ENCODE measurements around the gene DDX60. TPM values are rescaled to one million over a fixed set of nuclear protein-coding genes. Genes with fewer than 3 reads are reported as not detected.

The DDX60 gene
- polyA plus RNA-seq, 2 donors = 0.90 to 1.8 TPM

GRCh38 chr4:168272488-168272887, 46.1 kb downstream of the DDX60 start:
- 97 to 100% methylated on average over 2 of the region's 2 CpGs for WGBS, 2 donors
- Histone ChIP-seq H3K9me3 (ENCODE audit: control insufficient read depth in 2 of 2, insufficient read depth in 1 of 2, low read depth in 1 of 2, low read length in 1 of 2) (no peaks in the 10 kb centered on the region), H3K4me3 (ENCODE audit: low read depth in 1 of 2, low read length in 2 of 2) (no peak overlapping the region), H3K36me3 (ENCODE audit: control insufficient read depth in 2 of 2, insufficient read depth in 2 of 2, low read length in 1 of 2) (peaks cover 0 to 4% of the 10 kb centered on the region in 2 donors), H3K27ac (ENCODE audit: low read depth in 2 of 2, low read length in 1 of 2) (no peak overlapping the region), H3K27me3 (ENCODE audit: control insufficient read depth in 1 of 2, insufficient read depth in 2 of 2, low read length in 2 of 2) (no peaks in the 10 kb centered on the region), H3K4me1 (ENCODE audit: control insufficient read depth in 2 of 2, insufficient read depth in 2 of 2, low read length in 1 of 2) (no peaks in the 10 kb centered on the region)

GRCh38 chr4:168269896-168270295, 48.7 kb downstream of the DDX60 start:
- Histone ChIP-seq H3K27me3 (ENCODE audit: control insufficient read depth in 1 of 2, insufficient read depth in 2 of 2, low read length in 2 of 2) (no peaks in the 10 kb centered on the region), H3K4me3 (ENCODE audit: low read depth in 1 of 2, low read length in 2 of 2) (no peak overlapping the region), H3K9me3 (ENCODE audit: control insufficient read depth in 2 of 2, insufficient read depth in 1 of 2, low read depth in 1 of 2, low read length in 1 of 2) (no peaks in the 10 kb centered on the region), H3K36me3 (ENCODE audit: control insufficient read depth in 2 of 2, insufficient read depth in 2 of 2, low read length in 1 of 2) (peaks cover 0 to 4% of the 10 kb centered on the region in 2 donors), H3K4me1 (ENCODE audit: control insufficient read depth in 2 of 2, insufficient read depth in 2 of 2, low read length in 1 of 2) (no peaks in the 10 kb centered on the region), H3K27ac (ENCODE audit: low read depth in 2 of 2, low read length in 1 of 2) (no peak overlapping the region)
- WGBS, 2 donors = 64 to 65% methylated on average over 2 of the region's 2 CpGs

DNA sequence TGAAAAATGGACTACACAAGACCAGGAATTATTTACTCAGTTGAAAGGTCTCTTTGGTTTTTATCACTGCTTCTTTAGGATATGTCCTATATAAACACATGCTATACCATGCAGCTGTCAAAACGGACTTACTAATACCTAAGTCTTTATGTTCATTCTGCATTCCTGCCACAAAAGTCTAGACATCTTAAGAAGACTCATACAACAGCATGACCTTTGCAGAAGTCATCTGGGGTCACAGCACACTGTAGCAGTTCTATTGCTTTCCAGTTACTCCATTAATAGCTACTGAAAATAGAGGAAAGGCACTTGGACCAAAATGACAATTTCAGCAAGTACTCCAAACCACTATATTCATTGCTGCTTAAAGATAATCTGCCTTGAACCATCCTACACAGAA, 53.2 kb downstream of the DDX60 start:
- Histone ChIP-seq H3K27ac (ENCODE audit: low read depth in 2 of 2, low read length in 1 of 2) (no peak overlapping the region), H3K4me1 (ENCODE audit: control insufficient read depth in 2 of 2, insufficient read depth in 2 of 2, low read length in 1 of 2) (no peaks in the 10 kb centered on the region), H3K36me3 (ENCODE audit: control insufficient read depth in 2 of 2, insufficient read depth in 2 of 2, low read length in 1 of 2) (peaks cover 2 to 4% of the 10 kb centered on the region in 2 donors), H3K4me3 (ENCODE audit: low read depth in 1 of 2, low read length in 2 of 2) (no peak overlapping the region), H3K27me3 (ENCODE audit: control insufficient read depth in 1 of 2, insufficient read depth in 2 of 2, low read length in 2 of 2) (no peaks in the 10 kb centered on the region), H3K9me3 (ENCODE audit: control insufficient read depth in 2 of 2, insufficient read depth in 1 of 2, low read depth in 1 of 2, low read length in 1 of 2) (no peaks in the 10 kb centered on the region)
- WGBS, 2 donors = 61 to 67% methylated on average over 1 of the region's 1 CpG

GRCh38 chr4:168264903-168265302, 53.6 kb downstream of the DDX60 start:
- Histone ChIP-seq H3K4me3 (ENCODE audit: low read depth in 1 of 2, low read length in 2 of 2) (no peak overlapping the region), H3K27me3 (ENCODE audit: control insufficient read depth in 1 of 2, insufficient read depth in 2 of 2, low read length in 2 of 2) (no peaks in the 10 kb centered on the region), H3K36me3 (ENCODE audit: control insufficient read depth in 2 of 2, insufficient read depth in 2 of 2, low read length in 1 of 2) (peaks cover 3 to 5% of the 10 kb centered on the region in 2 donors), H3K27ac (ENCODE audit: low read depth in 2 of 2, low read length in 1 of 2) (no peak overlapping the region), H3K9me3 (ENCODE audit: control insufficient read depth in 2 of 2, insufficient read depth in 1 of 2, low read depth in 1 of 2, low read length in 1 of 2) (no peaks in the 10 kb centered on the region), H3K4me1 (ENCODE audit: control insufficient read depth in 2 of 2, insufficient read depth in 2 of 2, low read length in 1 of 2) (no peaks in the 10 kb centered on the region)
- 86 to 88% methylated on average over 3 of the region's 3 CpGs for WGBS, 2 donors

DNA sequence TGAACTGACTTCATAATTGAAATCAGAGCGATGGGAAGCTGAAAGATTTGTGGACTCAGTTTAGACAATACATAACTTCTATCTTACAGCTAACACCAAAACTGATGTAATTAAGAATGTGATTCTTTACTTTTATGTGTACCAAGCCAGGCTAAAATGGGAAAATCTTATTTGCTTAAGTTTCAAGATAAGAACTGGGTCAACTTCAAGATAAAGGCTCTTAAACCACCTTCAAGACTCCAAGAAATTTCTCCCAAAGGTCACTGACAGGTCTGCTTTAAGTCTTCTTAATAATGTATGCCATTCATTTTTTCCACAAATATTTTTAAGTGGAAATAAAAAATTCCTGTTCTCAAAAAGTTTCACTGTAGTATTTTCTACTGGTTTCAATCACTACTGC, 55.5 kb downstream of the DDX60 start:
- H3K4me1 ChIP-seq (ENCODE audit: control insufficient read depth in 2 of 2, insufficient read depth in 2 of 2, low read length in 1 of 2) = no peaks in the 10 kb centered on the region
- H3K27ac ChIP-seq (ENCODE audit: low read depth in 2 of 2, low read length in 1 of 2) = no peak overlapping the region
- peaks cover 3 to 5% of the 10 kb centered on the region in 2 donors for H3K36me3 ChIP-seq (ENCODE audit: control insufficient read depth in 2 of 2, insufficient read depth in 2 of 2, low read length in 1 of 2)
- 92 to 100% methylated on average over 1 of the region's 1 CpG for WGBS, 2 donors
- H3K27me3 ChIP-seq (ENCODE audit: control insufficient read depth in 1 of 2, insufficient read depth in 2 of 2, low read length in 2 of 2) = no peaks in the 10 kb centered on the region
- no peak overlapping the region for H3K4me3 ChIP-seq (ENCODE audit: low read depth in 1 of 2, low read length in 2 of 2)
- H3K9me3 ChIP-seq (ENCODE audit: control insufficient read depth in 2 of 2, insufficient read depth in 1 of 2, low read depth in 1 of 2, low read length in 1 of 2) = no peaks in the 10 kb centered on the region

- Histone ChIP-seq H3K27me3 (ENCODE audit: control insufficient read depth in 1 of 2, insufficient read depth in 2 of 2, low read length in 2 of 2) (no peaks in the 10 kb centered on the region), H3K4me1 (ENCODE audit: control insufficient read depth in 2 of 2, insufficient read depth in 2 of 2, low read length in 1 of 2) (no peaks in the 10 kb centered on the region), H3K4me3 (ENCODE audit: low read depth in 1 of 2, low read length in 2 of 2) (no peak overlapping the region), H3K9me3 (ENCODE audit: control insufficient read depth in 2 of 2, insufficient read depth in 1 of 2, low read depth in 1 of 2, low read length in 1 of 2) (no peaks in the 10 kb centered on the region), H3K36me3 (ENCODE audit: control insufficient read depth in 2 of 2, insufficient read depth in 2 of 2, low read length in 1 of 2) (peaks cover 3 to 5% of the 10 kb centered on the region in 2 donors), H3K27ac (ENCODE audit: low read depth in 2 of 2, low read length in 1 of 2) (no peak overlapping the region)
- 69 to 86% methylated on average over 1 of the region's 1 CpG for WGBS, 2 donors
These were observed 59.5 kb downstream of the DDX60 start for GRCh38 chr4:168259096-168259495.

DNA sequence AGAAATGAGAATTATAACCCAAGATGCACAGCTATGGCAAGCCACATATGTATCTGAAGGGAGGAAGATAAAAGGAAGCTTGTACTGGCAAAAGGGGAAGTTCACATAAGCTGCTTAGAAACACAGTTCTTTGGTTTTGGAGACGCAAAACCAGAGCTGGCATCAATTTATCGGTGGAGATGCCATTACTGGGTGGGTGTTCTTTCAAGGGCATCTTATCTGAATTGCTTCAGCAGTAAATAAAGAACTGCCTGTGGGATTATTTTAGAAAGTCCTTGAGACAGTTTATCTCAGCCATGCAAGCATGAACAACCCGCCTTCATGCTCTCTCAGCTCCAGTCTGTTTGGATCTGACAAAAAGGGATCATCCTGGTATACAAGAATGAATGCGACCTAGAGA, 60.8 kb downstream of the DDX60 start:
- H3K9me3 ChIP-seq (ENCODE audit: control insufficient read depth in 2 of 2, insufficient read depth in 1 of 2, low read depth in 1 of 2, low read length in 1 of 2) = no peaks in the 10 kb centered on the region
- H3K4me3 ChIP-seq (ENCODE audit: low read depth in 1 of 2, low read length in 2 of 2) = no peak overlapping the region
- no peaks in the 10 kb centered on the region for H3K4me1 ChIP-seq (ENCODE audit: control insufficient read depth in 2 of 2, insufficient read depth in 2 of 2, low read length in 1 of 2)
- H3K36me3 ChIP-seq (ENCODE audit: control insufficient read depth in 2 of 2, insufficient read depth in 2 of 2, low read length in 1 of 2) = peaks cover 5 to 8% of the 10 kb centered on the region in 2 donors
- no peaks in the 10 kb centered on the region for H3K27me3 ChIP-seq (ENCODE audit: control insufficient read depth in 1 of 2, insufficient read depth in 2 of 2, low read length in 2 of 2)
- no peak overlapping the region for H3K27ac ChIP-seq (ENCODE audit: low read depth in 2 of 2, low read length in 1 of 2)
- WGBS, 2 donors = 79 to 80% methylated on average over 4 of the region's 4 CpGs

- peaks cover 0 to 2% of the 10 kb centered on the region in 2 donors for H3K36me3 ChIP-seq (ENCODE audit: control insufficient read depth in 2 of 2, insufficient read depth in 2 of 2, low read length in 1 of 2)
These were observed 70.3 kb downstream of the DDX60 start for GRCh38 chr4:168248176-168248710.

DNA sequence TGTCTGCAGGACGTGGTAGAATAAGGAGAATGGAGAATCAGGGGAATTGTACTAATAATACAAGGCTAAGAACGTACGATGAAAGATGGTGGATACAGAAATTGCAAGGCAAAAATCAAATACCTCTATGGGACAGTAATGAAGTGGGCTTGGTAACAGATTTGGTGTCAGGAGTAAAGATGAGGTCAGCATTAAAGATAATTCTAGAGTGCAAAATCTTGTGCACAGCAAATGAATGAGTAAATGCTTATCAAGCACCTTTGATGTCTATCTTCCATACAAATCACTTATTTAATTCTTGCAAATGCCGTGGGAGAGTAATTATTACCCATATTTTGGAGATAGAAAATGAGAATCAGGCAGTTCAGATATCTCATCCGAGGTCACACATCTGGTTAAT, 70.9 kb downstream of the DDX60 start:
- no peaks in the 10 kb centered on the region for H3K27me3 ChIP-seq (ENCODE audit: control insufficient read depth in 1 of 2, insufficient read depth in 2 of 2, low read length in 2 of 2)
- 95% methylated on average over 5 of the region's 5 CpGs for WGBS, 2 donors
- no peak overlapping the region for H3K4me3 ChIP-seq (ENCODE audit: low read depth in 1 of 2, low read length in 2 of 2)
- H3K9me3 ChIP-seq (ENCODE audit: control insufficient read depth in 2 of 2, insufficient read depth in 1 of 2, low read depth in 1 of 2, low read length in 1 of 2) = no peaks in the 10 kb centered on the region
- H3K36me3 ChIP-seq (ENCODE audit: control insufficient read depth in 2 of 2, insufficient read depth in 2 of 2, low read length in 1 of 2) = no peaks in the 10 kb centered on the region
- no peaks in the 10 kb centered on the region for H3K4me1 ChIP-seq (ENCODE audit: control insufficient read depth in 2 of 2, insufficient read depth in 2 of 2, low read length in 1 of 2)
- H3K27ac ChIP-seq (ENCODE audit: low read depth in 2 of 2, low read length in 1 of 2) = no peak overlapping the region

More at GRCh38 chr4:168248176-168248710, 70.3 kb downstream of the DDX60 start:
- Histone ChIP-seq H3K27ac (ENCODE audit: low read depth in 2 of 2, low read length in 1 of 2) (no peak overlapping the region), H3K4me1 (ENCODE audit: control insufficient read depth in 2 of 2, insufficient read depth in 2 of 2, low read length in 1 of 2) (no peaks in the 10 kb centered on the region), H3K4me3 (ENCODE audit: low read depth in 1 of 2, low read length in 2 of 2) (no peak overlapping the region), H3K27me3 (ENCODE audit: control insufficient read depth in 1 of 2, insufficient read depth in 2 of 2, low read length in 2 of 2) (no peaks in the 10 kb centered on the region), H3K9me3 (ENCODE audit: control insufficient read depth in 2 of 2, insufficient read depth in 1 of 2, low read depth in 1 of 2, low read length in 1 of 2) (no peaks in the 10 kb centered on the region)
- WGBS, 2 donors = 85 to 89% methylated on average over 3 of the region's 3 CpGs

GRCh38 chr4:168241953-168242352, 76.6 kb downstream of the DDX60 start:
- Histone ChIP-seq H3K36me3 (ENCODE audit: control insufficient read depth in 2 of 2, insufficient read depth in 2 of 2, low read length in 1 of 2) (peaks cover 2 to 3% of the 10 kb centered on the region in 2 donors), H3K27ac (ENCODE audit: low read depth in 2 of 2, low read length in 1 of 2) (no peak overlapping the region)
- WGBS, 2 donors = 83 to 86% methylated on average over 3 of the region's 3 CpGs

More at GRCh38 chr4:168241953-168242352, 76.6 kb downstream of the DDX60 start:
- peaks cover 0 to 5% of the 10 kb centered on the region in 2 donors for H3K9me3 ChIP-seq (ENCODE audit: control insufficient read depth in 2 of 2, insufficient read depth in 1 of 2, low read depth in 1 of 2, low read length in 1 of 2)
- no peaks in the 10 kb centered on the region for H3K27me3 ChIP-seq (ENCODE audit: control insufficient read depth in 1 of 2, insufficient read depth in 2 of 2, low read length in 2 of 2)
- no peak overlapping the region for H3K4me3 ChIP-seq (ENCODE audit: low read depth in 1 of 2, low read length in 2 of 2)
- H3K4me1 ChIP-seq (ENCODE audit: control insufficient read depth in 2 of 2, insufficient read depth in 2 of 2, low read length in 1 of 2) = no peaks in the 10 kb centered on the region

Data from esophagus (tissue), 2 donors.